ENCODE measurements around the gene ATP1B4. TPM values are rescaled to one million over a fixed set of nuclear protein-coding genes. Genes with fewer than 3 reads are reported as not detected.
"Not testable (repeated sequence)": the region's sequence is repeated elsewhere in the genome, so short reads cannot be mapped to it uniquely, and the experiment has no call there.

ATP1B4 gene
- total RNA-seq, 1 donor = not detected

DNA sequence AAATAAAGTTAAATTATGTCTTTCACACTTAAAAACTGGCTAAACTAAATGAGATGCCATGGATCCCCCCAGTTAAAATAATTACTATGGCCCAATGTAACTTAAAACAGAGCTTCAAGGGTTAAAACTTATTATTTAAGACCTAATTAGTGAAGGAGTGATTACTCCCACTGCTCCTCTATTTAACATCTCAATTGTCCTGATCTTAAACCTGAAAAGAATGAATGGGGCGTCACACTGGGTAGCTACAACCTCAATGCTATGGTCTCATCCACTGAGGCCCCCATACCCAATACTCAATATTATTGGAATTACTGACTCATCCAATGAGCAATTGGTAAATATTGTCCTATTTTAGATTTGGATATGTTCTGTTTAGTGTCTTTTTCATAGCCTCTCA, 29.5 kb upstream of the ATP1B4 start:
- TF ChIP-seq, protein P1, sequence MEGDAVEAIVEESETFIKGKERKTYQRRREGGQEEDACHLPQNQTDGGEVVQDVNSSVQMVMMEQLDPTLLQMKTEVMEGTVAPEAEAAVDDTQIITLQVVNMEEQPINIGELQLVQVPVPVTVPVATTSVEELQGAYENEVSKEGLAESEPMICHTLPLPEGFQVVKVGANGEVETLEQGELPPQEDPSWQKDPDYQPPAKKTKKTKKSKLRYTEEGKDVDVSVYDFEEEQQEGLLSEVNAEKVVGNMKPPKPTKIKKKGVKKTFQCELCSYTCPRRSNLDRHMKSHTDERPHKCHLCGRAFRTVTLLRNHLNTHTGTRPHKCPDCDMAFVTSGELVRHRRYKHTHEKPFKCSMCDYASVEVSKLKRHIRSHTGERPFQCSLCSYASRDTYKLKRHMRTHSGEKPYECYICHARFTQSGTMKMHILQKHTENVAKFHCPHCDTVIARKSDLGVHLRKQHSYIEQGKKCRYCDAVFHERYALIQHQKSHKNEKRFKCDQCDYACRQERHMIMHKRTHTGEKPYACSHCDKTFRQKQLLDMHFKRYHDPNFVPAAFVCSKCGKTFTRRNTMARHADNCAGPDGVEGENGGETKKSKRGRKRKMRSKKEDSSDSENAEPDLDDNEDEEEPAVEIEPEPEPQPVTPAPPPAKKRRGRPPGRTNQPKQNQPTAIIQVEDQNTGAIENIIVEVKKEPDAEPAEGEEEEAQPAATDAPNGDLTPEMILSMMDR (IDR thresholded peaks at IDR 0.05; ENCODE audit: insufficient read depth, low read length) = no peak
- no peak overlapping the region for H3K4me3 ChIP-seq (ENCODE audit: low read depth, low read length)
- no peak for DNase-seq (ENCODE audit: low read depth)

DNA sequence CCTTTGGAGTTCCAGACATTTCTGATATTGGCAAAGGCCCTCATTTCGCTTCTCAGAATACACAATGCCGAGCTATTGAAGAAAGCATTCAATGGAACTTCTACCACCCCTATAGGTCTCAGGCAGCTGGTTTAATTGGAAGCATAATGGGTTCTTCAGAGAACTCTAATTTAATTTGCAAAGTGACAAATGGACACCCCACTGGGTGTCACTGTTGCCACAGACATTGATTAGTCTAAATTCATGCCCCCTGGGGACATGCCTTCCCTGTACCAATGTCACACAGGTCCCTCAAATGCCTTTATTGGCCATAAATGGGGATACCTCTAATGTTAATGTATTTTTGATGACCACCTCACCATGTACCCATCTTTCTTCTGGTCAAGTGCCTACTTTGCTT, 27.7 kb upstream of the ATP1B4 start:
- TF ChIP-seq, protein P1 (IDR thresholded peaks at IDR 0.05; ENCODE audit: insufficient read depth, low read length) = no peak
- DNase-seq (ENCODE audit: low read depth) = no peak
- no peak overlapping the region for H3K4me3 ChIP-seq (ENCODE audit: low read depth, low read length)

DNA sequence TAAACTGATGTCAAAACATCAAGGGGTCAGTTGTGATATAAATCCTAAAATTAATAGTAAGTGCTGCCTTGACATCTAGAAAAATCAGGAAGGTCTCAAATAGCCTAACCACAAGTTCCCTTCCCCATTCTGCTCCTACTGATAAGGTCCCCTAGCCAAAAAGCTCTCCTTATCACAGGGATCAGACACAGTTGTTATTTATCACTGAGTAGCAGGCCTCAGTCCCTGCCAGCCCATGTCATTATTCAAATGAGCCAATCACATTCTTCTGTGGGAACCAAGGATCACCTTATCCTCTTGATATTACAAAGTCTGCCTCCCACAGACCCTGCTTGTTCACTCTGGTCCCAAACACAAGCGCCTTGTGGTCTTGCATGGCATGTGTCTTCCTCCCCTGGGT, 27.3 kb upstream of the ATP1B4 start:
- no peak for DNase-seq (ENCODE audit: low read depth)
- no peak overlapping the region for H3K4me3 ChIP-seq (ENCODE audit: low read depth, low read length)
- TF ChIP-seq, protein P1 (IDR thresholded peaks at IDR 0.05; ENCODE audit: insufficient read depth, low read length) = no peak

DNA sequence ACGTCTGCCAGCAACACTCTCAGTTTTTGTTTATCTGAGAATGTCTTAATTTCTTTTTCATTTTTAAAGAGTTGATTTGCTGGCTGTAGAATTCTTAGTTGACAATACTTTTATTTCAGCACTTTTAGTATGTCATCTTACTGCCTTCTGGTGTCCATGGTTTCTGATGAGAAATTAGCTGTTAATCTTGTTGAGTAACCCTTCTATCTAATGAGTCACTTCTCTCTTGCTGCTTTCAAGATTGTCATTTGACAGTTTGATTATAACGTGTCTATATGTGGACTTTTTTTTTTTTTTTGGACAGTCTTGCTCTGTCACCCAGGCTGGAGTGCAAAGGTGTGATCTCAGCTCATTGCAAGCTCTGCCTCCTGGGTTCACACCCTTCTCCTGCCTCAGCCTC, 26.6 kb upstream of the ATP1B4 start:
- no peak overlapping the region for H3K4me3 ChIP-seq (ENCODE audit: low read depth, low read length)
- TF ChIP-seq, protein P1 (IDR thresholded peaks at IDR 0.05; ENCODE audit: insufficient read depth, low read length) = no peak
- no peak for DNase-seq (ENCODE audit: low read depth)

DNA sequence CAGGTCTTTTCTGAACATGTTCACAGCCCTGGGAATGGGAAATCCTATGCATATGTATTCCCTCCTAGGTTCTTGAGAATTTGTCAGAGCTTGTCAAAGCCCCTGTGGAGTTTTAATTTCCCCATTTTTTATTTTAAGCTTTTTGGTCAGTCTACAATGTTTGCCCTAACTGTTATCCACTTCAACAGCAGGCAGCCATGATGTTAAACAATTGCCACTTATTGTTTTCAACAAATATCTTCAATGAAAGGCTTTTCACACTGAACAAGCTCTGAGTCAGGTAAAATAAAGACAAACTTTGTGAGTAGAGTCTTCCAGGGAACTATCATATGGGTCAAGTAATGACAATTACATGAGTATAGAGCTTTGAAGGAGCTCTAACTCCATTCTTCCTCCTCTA, 25.0 kb upstream of the ATP1B4 start:
- TF ChIP-seq, protein P1 (IDR thresholded peaks at IDR 0.05; ENCODE audit: insufficient read depth, low read length) = no peak
- DNase-seq (ENCODE audit: low read depth) = no peak
- no peak overlapping the region for H3K4me3 ChIP-seq (ENCODE audit: low read depth, low read length)

DNA sequence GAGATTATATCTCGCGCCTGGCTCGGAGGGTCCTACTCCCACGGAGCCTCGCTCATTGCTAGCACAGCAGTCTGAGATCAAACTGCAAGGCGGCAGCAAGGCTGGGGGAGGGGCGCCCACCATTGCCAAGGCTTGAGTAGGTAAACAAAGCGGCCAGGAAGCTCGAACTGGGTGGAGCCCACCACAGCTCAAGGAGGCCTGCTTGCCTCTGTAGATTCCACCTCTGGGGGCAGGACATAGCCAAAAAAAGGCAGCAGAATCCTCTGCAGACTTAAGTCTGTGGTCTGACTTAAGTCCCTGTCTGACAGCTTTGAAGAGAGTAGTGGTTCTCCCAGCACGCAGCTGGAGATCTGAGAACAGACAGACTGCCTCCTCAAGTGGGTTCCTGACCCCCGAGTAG, 17.3 kb upstream of the ATP1B4 start:
- H3K4me3 ChIP-seq (ENCODE audit: low read depth, low read length); DNase-seq (ENCODE audit: low read depth): not testable (repeated sequence)

DNA sequence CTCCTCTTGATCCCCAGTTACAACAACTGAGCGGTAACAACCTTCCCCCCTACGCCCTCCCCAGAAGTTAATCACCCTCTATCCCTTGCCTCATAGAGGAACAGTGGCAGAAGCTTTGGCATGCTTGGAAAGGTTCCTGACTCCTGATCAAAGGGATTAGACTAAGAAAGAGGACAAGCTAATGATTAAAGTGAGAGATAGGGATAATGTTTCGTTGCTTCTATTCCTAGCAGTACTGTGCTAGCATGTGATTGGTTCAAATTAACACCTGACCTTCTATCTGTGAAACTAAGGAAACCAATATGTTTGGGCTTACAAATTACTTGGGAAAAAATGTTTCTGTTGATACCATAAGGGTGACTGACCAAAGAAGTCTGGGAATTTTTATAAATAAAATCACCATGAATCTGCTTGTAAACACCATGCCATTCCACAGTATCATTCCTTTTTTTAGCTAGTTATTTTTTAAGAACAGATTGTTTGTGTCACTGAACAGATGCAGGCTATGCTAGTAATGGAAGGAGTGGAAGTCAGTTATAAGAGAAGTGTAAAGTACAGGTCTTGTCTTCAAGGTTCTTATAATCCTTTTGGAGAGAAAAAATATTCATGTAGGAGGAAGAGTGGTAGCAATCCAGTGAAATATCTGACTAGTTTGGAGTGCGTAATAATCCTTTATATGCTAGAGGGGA, 11.3 kb upstream of the ATP1B4 start:
- no peak overlapping the region for H3K4me3 ChIP-seq (ENCODE audit: low read depth, low read length)
- no peak for DNase-seq (ENCODE audit: low read depth)
- TF ChIP-seq, protein P1 (IDR thresholded peaks at IDR 0.05; ENCODE audit: insufficient read depth, low read length) = no peak
